HL-60/S4 (cell line): Measurements from ENCODE around the gene PKN3.

ENCODE experiments used
- in situ Hi-C: fragments of 300-500 bp; cut with MboI; formaldehyde crosslinking; loops from 2 replicates; pipeline ENCODE4 v1.14.3; 2022; ENCODE audit warnings: low sequenced_read_pairs

PKN3 gene

GRCh38 chr9:128732576-128732975 is 30.3 kb downstream of the PKN3 start:
- in situ Hi-C loops = loop anchor here (25.0 kb wide), 1 partner anchor 205 kb away; the partner anchor contains the start of genes DOLK and NUP188

GRCh38 chr9:128733256-128733655 is 31.0 kb downstream of the PKN3 start:
- in situ Hi-C loops = loop anchor here (25.0 kb wide), 1 partner anchor 204 kb away; the partner anchor contains the start of genes DOLK and NUP188

DNA sequence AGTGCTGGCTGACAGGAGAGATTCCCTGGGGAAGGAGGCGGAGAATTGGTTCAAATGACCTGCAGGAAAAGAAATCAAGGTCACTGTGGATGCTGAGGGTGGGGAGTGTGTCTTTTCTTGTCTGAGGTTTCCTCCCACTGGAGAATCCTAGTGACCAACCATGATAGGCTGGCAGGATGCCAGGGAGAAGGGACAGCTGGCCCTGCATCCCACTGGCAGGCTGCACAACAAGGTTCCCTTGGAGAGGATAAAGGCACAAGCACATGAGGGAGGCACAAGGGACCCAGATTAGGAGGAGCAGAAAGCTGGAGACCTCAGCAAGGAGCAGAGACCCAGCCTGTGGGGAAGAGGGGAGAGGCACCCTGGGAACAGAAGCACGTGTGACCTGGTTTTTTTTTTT is 33.1 kb downstream of the PKN3 start:
- in situ Hi-C loops = loop anchor here (25.0 kb wide), 1 partner anchor 202 kb away; the partner anchor contains the start of genes DOLK and NUP188

GRCh38 chr9:128742401-128742800 is 40.1 kb downstream of the PKN3 start:
- in situ Hi-C loops = loop anchor here (25.0 kb wide), 1 partner anchor 195 kb away; the partner anchor contains the start of genes DOLK and NUP188

DNA sequence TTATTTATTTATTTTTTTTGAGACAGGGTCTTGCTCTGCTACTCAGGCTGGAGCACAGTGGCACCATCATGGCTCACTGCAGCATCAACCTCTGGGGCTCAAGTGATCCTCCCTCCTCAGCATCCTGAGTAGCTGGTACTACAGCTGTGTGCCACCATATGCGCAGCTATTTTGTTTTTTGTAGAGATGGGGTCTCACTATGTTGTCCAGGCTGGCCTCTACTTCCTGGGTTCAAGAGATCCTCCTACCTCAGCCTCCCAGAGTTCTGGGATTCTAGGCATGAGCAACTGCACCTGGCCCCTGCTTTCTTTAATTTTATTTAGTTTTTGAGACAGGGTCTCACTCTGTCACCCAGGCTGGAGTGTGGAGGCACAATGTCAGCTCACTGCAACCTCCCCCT is 41.1 kb downstream of the PKN3 start:
- in situ Hi-C loops = loop anchor here (25.0 kb wide), 1 partner anchor 194 kb away; the partner anchor contains the start of genes DOLK and NUP188

DNA sequence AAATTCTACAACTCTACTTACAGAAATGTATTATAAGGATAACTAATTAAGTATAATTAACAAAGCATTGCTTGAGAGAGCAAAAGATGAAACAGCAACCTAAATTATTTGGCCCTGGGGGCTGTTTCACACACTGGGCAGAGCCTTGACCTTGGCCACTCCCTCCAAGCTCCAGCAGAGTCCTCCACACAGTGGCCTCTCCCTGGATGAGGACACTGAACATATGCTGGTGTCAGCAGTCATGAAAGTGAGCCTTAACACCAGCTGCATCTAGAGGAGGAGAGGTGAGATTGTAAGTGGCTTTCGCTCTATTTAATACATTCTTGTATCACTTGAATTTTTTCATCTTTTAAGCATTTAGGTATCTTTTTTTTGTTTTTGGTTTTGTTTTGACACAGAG is 44.9 kb downstream of the PKN3 start:
- in situ Hi-C loops = loop anchor here (25.0 kb wide), 1 partner anchor 190 kb away; the partner anchor contains the start of genes DOLK and NUP188

GRCh38 chr9:128750926-128751595 is 48.8 kb downstream of the PKN3 start:
- in situ Hi-C loops = no loop called here

GRCh38 chr9:128753627-128754026 is 51.3 kb downstream of the PKN3 start:
- in situ Hi-C loops = no loop called here

DNA sequence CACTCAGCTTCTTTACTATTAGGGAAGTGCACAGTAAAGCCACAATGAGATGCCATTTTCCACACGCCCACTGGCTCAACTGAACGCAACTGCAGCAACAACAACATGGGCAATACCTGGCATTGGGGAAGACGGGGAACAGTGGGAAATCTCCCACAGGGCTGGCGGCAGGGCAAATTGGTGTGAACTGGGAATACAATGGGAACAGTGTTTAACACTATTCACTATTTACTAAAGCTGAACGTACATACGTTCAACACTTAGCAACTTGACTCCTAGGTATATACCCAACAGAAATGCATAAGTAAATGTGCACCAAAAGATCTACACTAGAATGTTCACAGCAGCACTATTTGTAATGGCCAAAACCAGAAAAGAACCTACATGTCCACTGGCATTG is 55.3 kb downstream of the PKN3 start:
- in situ Hi-C loops = no loop called here

- in situ Hi-C loops = no loop called here
Measured at GRCh38 chr9:128762671-128763449, 60.6 kb downstream of the PKN3 start.

- in situ Hi-C loops = no loop called here
Measured at GRCh38 chr9:128764361-128764760, 62.1 kb downstream of the PKN3 start.

- in situ Hi-C loops = no loop called here
Measured at GRCh38 chr9:128765499-128765898, 63.2 kb downstream of the PKN3 start.

- in situ Hi-C loops = no loop called here
Measured at GRCh38 chr9:128768606-128769005, 66.3 kb downstream of the PKN3 start.
